Measurements from ENCODE around the gene MGRN1.

The MGRN1 gene

GRCh38 chr16:4593086-4593485, 31.5 kb upstream of the MGRN1 start:
- TF ChIP-seq TAF1 (IDR thresholded peaks at IDR 0.05; ENCODE audit: borderline replicate concordance, low read depth, low read length): no peak
- no peak for TF ChIP-seq POLR2A (IDR thresholded peaks at IDR 0.05; ENCODE audit: low read depth, low read length)
- TF ChIP-seq POLR2AphosphoS5 (IDR thresholded peaks at IDR 0.05; ENCODE audit: low read depth, low read length): no peak
- DNase-seq (ENCODE audit: insufficient read length) (no peak), FAIRE-seq (no peak)

- DNase-seq (ENCODE audit: insufficient read length): no peak
Observed at GRCh38 chr16:4594433-4595410, 29.9 kb upstream of the MGRN1 start.

GRCh38 chr16:4597174-4597573, 27.5 kb upstream of the MGRN1 start:
- no peak for TF ChIP-seq POLR2AphosphoS5 (IDR thresholded peaks at IDR 0.05; ENCODE audit: low read depth, low read length)
- no peak for TF ChIP-seq TAF1 (IDR thresholded peaks at IDR 0.05; ENCODE audit: borderline replicate concordance, low read depth, low read length)
- TF ChIP-seq POLR2A (IDR thresholded peaks at IDR 0.05; ENCODE audit: low read depth, low read length): no peak
- FAIRE-seq (no peak), DNase-seq (ENCODE audit: insufficient read length) (no peak)

More at GRCh38 chr16:4594433-4595410, 29.9 kb upstream of the MGRN1 start:
- TF ChIP-seq TAF1 (IDR thresholded peaks at IDR 0.05; ENCODE audit: borderline replicate concordance, low read depth, low read length): no peak
- no peak for TF ChIP-seq POLR2AphosphoS5 (IDR thresholded peaks at IDR 0.05; ENCODE audit: low read depth, low read length)
- no peak for TF ChIP-seq POLR2A (IDR thresholded peaks at IDR 0.05; ENCODE audit: low read depth, low read length)
- no peak for FAIRE-seq

GRCh38 chr16:4599037-4599436, 25.6 kb upstream of the MGRN1 start:
- no peak for DNase-seq (ENCODE audit: insufficient read length)
- no peak for TF ChIP-seq POLR2A (IDR thresholded peaks at IDR 0.05; ENCODE audit: low read depth, low read length)
- no peak for TF ChIP-seq TAF1 (IDR thresholded peaks at IDR 0.05; ENCODE audit: borderline replicate concordance, low read depth, low read length)
- no peak for TF ChIP-seq POLR2AphosphoS5 (IDR thresholded peaks at IDR 0.05; ENCODE audit: low read depth, low read length)
- no peak for FAIRE-seq

- no peak for TF ChIP-seq POLR2A (IDR thresholded peaks at IDR 0.05; ENCODE audit: low read depth, low read length)
- TF ChIP-seq TAF1 (IDR thresholded peaks at IDR 0.05; ENCODE audit: borderline replicate concordance, low read depth, low read length): no peak
- TF ChIP-seq POLR2AphosphoS5 (IDR thresholded peaks at IDR 0.05; ENCODE audit: low read depth, low read length): no peak
- FAIRE-seq (no peak), DNase-seq (ENCODE audit: insufficient read length) (no peak)
Observed at GRCh38 chr16:4599545-4599944, 25.1 kb upstream of the MGRN1 start.

GRCh38 chr16:4601036-4601863, 23.4 kb upstream of the MGRN1 start:
- TF ChIP-seq TAF1 (IDR thresholded peaks at IDR 0.05; ENCODE audit: borderline replicate concordance, low read depth, low read length) (no peak), POLR2AphosphoS5 (IDR thresholded peaks at IDR 0.05; ENCODE audit: low read depth, low read length) (no peak), POLR2A (IDR thresholded peaks at IDR 0.05; ENCODE audit: low read depth, low read length) (no peak)
- DNase-seq (ENCODE audit: insufficient read length): no peak
- no peak for FAIRE-seq

GRCh38 chr16:4601864-4602186, 22.8 kb upstream of the MGRN1 start:
- no peak for FAIRE-seq

GRCh38 chr16:4602331-4602730, 22.3 kb upstream of the MGRN1 start:
- no peak for TF ChIP-seq TAF1 (IDR thresholded peaks at IDR 0.05; ENCODE audit: borderline replicate concordance, low read depth, low read length)
- no peak for TF ChIP-seq POLR2AphosphoS5 (IDR thresholded peaks at IDR 0.05; ENCODE audit: low read depth, low read length)
- no peak for TF ChIP-seq POLR2A (IDR thresholded peaks at IDR 0.05; ENCODE audit: low read depth, low read length)
- DNase-seq (ENCODE audit: insufficient read length) (no peak), FAIRE-seq (no peak)

More at GRCh38 chr16:4601864-4602186, 22.8 kb upstream of the MGRN1 start:
- DNase-seq (ENCODE audit: insufficient read length): no peak
- TF ChIP-seq TAF1 (IDR thresholded peaks at IDR 0.05; ENCODE audit: borderline replicate concordance, low read depth, low read length) (no peak), POLR2AphosphoS5 (IDR thresholded peaks at IDR 0.05; ENCODE audit: low read depth, low read length) (no peak), POLR2A (IDR thresholded peaks at IDR 0.05; ENCODE audit: low read depth, low read length) (no peak)

GRCh38 chr16:4603624-4604170, 20.9 kb upstream of the MGRN1 start:
- TF ChIP-seq TAF1 (IDR thresholded peaks at IDR 0.05; ENCODE audit: borderline replicate concordance, low read depth, low read length) (no peak), POLR2A (IDR thresholded peaks at IDR 0.05; ENCODE audit: low read depth, low read length) (no peak), POLR2AphosphoS5 (IDR thresholded peaks at IDR 0.05; ENCODE audit: low read depth, low read length) (no peak)
- FAIRE-seq (no peak), DNase-seq (ENCODE audit: insufficient read length) (no peak)

GRCh38 chr16:4604401-4604800, 20.2 kb upstream of the MGRN1 start:
- FAIRE-seq: no peak
- no peak for DNase-seq (ENCODE audit: insufficient read length)
- no peak for TF ChIP-seq POLR2A (IDR thresholded peaks at IDR 0.05; ENCODE audit: low read depth, low read length)
- no peak for TF ChIP-seq TAF1 (IDR thresholded peaks at IDR 0.05; ENCODE audit: borderline replicate concordance, low read depth, low read length)

- FAIRE-seq: no peak
- TF ChIP-seq POLR2A (IDR thresholded peaks at IDR 0.05; ENCODE audit: low read depth, low read length): no peak
- TF ChIP-seq POLR2AphosphoS5 (IDR thresholded peaks at IDR 0.05; ENCODE audit: low read depth, low read length): no peak
- TF ChIP-seq TAF1 (IDR thresholded peaks at IDR 0.05; ENCODE audit: borderline replicate concordance, low read depth, low read length): no peak
- DNase-seq (ENCODE audit: insufficient read length): no peak
Observed at GRCh38 chr16:4606354-4606753, 18.3 kb upstream of the MGRN1 start.

Measured in GM12892 (cell line).